CD4-positive, CD25-positive, alpha-beta regulatory T cell (primary cell): ENCODE measurements around the gene CCL17. TPM values are rescaled to one million over a fixed set of nuclear protein-coding genes. Genes with fewer than 3 reads are reported as not detected.

Experiments
- ATAC-seq, 2 donors: fragments of 150-1000 bp; cut with Tn5 transposase; one replicate each; pipeline ENCODE4 v1.10.0; 2021; ENCODE audit warnings: low read depth in 2 of 2, moderate number of reproducible peaks in 2 of 2, moderate library complexity in 1 of 2
- DNase-seq, 3 donors: peaks; one replicate each; pipeline versions ENCODE4 v3.0.0 to v3.0.0-alpha.2; 2012 to 2022; ENCODE audit warnings: mixed read lengths in 1 of 3
- H3K27ac ChIP-seq: one replicate; pipeline ENCODE4 v1.7.0; 2013; ENCODE audit warnings: mild to moderate bottlenecking, low read length; ENCODE audit not compliant: insufficient read depth, poor library complexity, severe bottlenecking
- H3K27me3 ChIP-seq: one replicate; pipeline ENCODE4 v1.7.0; 2013; ENCODE audit warnings: low read length; ENCODE audit not compliant: control insufficient read depth, insufficient read depth
- H3K36me3 ChIP-seq: one replicate; pipeline ENCODE4 v1.7.0; 2013; ENCODE audit warnings: mild to moderate bottlenecking, low read length, moderate library complexity; ENCODE audit not compliant: control insufficient read depth, insufficient read depth
- H3K4me1 ChIP-seq: 2 replicates; pipeline ENCODE4 v1.7.0; 2013; ENCODE audit warnings: mild to moderate bottlenecking, low read length; ENCODE audit not compliant: insufficient read depth, control insufficient read depth, poor library complexity, severe bottlenecking
- H3K4me3 ChIP-seq: one replicate; pipeline ENCODE4 v1.7.0; 2013; ENCODE audit warnings: low read depth, mild to moderate bottlenecking, low read length, moderate library complexity
- H3K9me3 ChIP-seq, 2 experiments: 1 replicate in 1 of 2; 2 replicates in 1 of 2; pipeline ENCODE4 v1.7.0; 2013; ENCODE audit warnings: low read length in 2 of 2, mild to moderate bottlenecking in 1 of 2, moderate library complexity in 1 of 2; ENCODE audit not compliant: control insufficient read depth in 2 of 2
- H3K27ac Mint-ChIP-seq, 3 donors: one replicate each; pipeline ENCODE4 v1.8.0; 2020 to 2022; ENCODE audit warnings: mild to moderate bottlenecking in 3 of 3, mixed read lengths in 3 of 3, moderate library complexity in 2 of 3
- H3K27me3 Mint-ChIP-seq: one replicate; pipeline ENCODE4 v1.8.0; 2022; ENCODE audit warnings: mild to moderate bottlenecking, mixed read lengths
- H3K36me3 Mint-ChIP-seq: one replicate; pipeline ENCODE4 v1.8.0; 2020; ENCODE audit warnings: mixed read lengths
- H3K4me1 Mint-ChIP-seq, 4 donors: one replicate each; pipeline ENCODE4 v1.8.0; 2020 to 2022; ENCODE audit warnings: mixed read lengths in 4 of 4, mild to moderate bottlenecking in 1 of 4
- H3K4me3 Mint-ChIP-seq, 4 donors: one replicate each; pipeline ENCODE4 v1.8.0; 2020 to 2022; ENCODE audit warnings: mild to moderate bottlenecking in 4 of 4, mixed read lengths in 4 of 4, moderate library complexity in 3 of 4
- H3K9me3 Mint-ChIP-seq, 7 donors: one replicate each; pipeline ENCODE4 v1.8.0; 2020 to 2022; ENCODE audit warnings: mixed read lengths in 7 of 7, mild to moderate bottlenecking in 3 of 7, moderate library complexity in 2 of 7
- polyA plus RNA-seq, 4 donors: library from polyadenylated mRNA; unstranded; fragments of 300-500 nt; fragmentation: Illumina TruSeq; gene quantifications; one replicate each; pipeline ENCODE4 v1.2.3, GENCODE V29; 2021
- total RNA-seq: library from RNA; stranded (reverse); gene quantifications from one replicate; pipeline ENCODE4 v1.2.3, GENCODE V29; 2022

Gene CCL17
- total and polyA plus RNA-seq, 5 donors from 2014 or later = not detected

DNA sequence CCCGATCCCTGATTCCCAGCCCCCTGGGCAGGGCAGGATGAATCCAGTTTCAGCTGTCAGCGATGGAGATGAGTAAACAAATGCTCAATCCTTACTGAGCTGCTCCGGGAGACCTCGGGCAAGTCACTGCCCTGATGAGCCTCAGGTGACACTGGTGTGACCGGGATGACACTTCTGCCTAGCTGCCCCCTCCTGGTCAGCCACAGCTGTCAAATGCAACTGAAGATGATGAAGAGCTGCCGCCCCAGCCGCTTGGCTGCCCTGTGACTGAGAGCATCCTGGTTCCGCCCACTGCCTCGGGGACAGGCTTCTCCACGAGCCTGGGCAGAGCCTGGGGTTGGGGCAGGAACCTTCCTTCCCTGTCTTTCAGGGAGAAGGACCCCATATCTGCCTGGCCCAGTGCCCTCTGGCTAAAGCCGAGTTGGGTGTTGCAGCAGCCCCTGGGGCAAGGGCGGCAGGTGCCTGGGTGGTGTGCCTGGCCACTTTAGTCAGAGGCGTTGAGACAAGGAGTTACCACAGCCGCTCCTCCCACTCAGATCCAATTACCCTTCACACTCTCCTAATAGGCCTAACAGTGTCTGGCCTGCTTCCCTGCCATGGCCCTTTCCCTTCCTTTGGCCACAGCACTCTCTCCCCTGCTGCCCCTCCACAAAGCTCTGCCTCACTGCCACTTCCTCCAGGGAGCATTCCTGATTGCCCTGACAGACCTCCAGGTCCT, 5.5 kb downstream of the CCL17 start:
- H3K27ac ChIP-seq = no peak overlapping the region
- no peak overlapping the region for H3K4me3 ChIP-seq
- H3K4me1 Mint-ChIP-seq = peaks cover 0 to 3% (median 0%) of the 10 kb centered on the region in 4 donors
- no peaks in the 10 kb centered on the region for H3K9me3 ChIP-seq
- no peaks in the 10 kb centered on the region for H3K4me1 ChIP-seq
- no peaks in the 10 kb centered on the region for H3K36me3 ChIP-seq
- H3K27ac Mint-ChIP-seq = peak overlapping the region in 1 of 3 donors; percentile 29
- H3K36me3 Mint-ChIP-seq = no peaks in the 10 kb centered on the region
- no peak for DNase-seq
- no peak for ATAC-seq
- H3K27me3 ChIP-seq = no peaks in the 10 kb centered on the region
- H3K9me3 Mint-ChIP-seq = no peaks in the 10 kb centered on the region
- no peak overlapping the region for H3K4me3 Mint-ChIP-seq
- peaks cover 4% of the 10 kb centered on the region for H3K27me3 Mint-ChIP-seq

DNA sequence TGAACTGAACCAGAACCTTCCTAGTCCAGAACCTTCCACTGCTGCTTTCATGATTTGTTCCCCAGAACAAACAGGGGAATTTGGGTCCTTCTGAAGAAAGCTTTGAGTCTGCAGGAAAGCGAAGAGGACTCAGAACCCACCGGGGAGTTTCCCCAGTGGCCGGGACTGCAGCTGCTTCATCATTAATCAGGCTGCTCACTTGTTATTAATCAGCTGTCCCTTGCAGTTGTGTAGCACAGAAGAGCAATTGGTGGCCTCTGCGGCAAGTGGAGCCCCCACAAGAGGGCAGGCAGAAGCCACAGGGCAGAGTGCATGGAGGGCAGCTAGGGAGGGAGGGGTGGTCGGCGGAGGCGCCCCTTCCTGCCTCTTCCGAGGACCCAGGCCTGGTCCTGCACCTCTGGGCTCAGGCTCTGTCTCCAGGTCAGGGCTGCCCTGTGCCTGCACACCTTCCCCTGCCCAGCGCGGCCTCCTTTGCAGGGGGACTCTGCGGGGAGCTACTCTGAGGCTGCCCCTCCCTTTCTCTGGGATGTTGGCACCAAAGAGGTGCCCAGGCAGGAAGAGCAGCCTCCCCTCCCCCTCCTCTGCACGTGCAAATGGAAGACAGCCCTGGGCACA, 6.9 kb downstream of the CCL17 start:
- no peak for DNase-seq
- H3K4me1 ChIP-seq = no peaks in the 10 kb centered on the region
- H3K9me3 ChIP-seq = no peaks in the 10 kb centered on the region
- Mint-ChIP-seq H3K27ac (peak overlapping the region in 1 of 3 donors; percentile 55), H3K4me1 (peaks cover 0 to 3% (median 0%) of the 10 kb centered on the region in 4 donors), H3K9me3 (no peaks in the 10 kb centered on the region), H3K27me3 (peaks cover 4% of the 10 kb centered on the region), H3K36me3 (no peaks in the 10 kb centered on the region), H3K4me3 (no peak overlapping the region)
- ATAC-seq = no peak
- H3K27me3 ChIP-seq = no peaks in the 10 kb centered on the region
- no peak overlapping the region for H3K4me3 ChIP-seq
- H3K27ac ChIP-seq = no peak overlapping the region
- H3K36me3 ChIP-seq = no peaks in the 10 kb centered on the region

- H3K27me3 Mint-ChIP-seq = peaks cover 9% of the 10 kb centered on the region
- ATAC-seq (no peak), DNase-seq (no peak)
- H3K36me3 Mint-ChIP-seq = no peaks in the 10 kb centered on the region
- H3K27ac Mint-ChIP-seq = no peak overlapping the region
- no peak overlapping the region for H3K4me3 Mint-ChIP-seq
- H3K9me3 Mint-ChIP-seq = no peaks in the 10 kb centered on the region
- H3K4me1 Mint-ChIP-seq = peaks cover 3 to 7% (median 6%) of the 10 kb centered on the region in 4 donors
- Histone ChIP-seq H3K36me3 (no peaks in the 10 kb centered on the region), H3K27ac (no peak overlapping the region), H3K27me3 (no peaks in the 10 kb centered on the region), H3K9me3 (no peaks in the 10 kb centered on the region), H3K4me1 (peaks cover 8% of the 10 kb centered on the region), H3K4me3 (no peak overlapping the region)
Measured at GRCh38 chr16:57412584-57412983, 8.0 kb downstream of the CCL17 start.

GRCh38 chr16:57413301-57413730, 8.7 kb downstream of the CCL17 start:
- Histone ChIP-seq H3K4me3 (no peak overlapping the region), H3K27ac (no peak overlapping the region), H3K9me3 (no peaks in the 10 kb centered on the region), H3K27me3 (no peaks in the 10 kb centered on the region), H3K4me1 (peaks cover 8% of the 10 kb centered on the region), H3K36me3 (no peaks in the 10 kb centered on the region)
- ATAC-seq (peak in 1 of 2 donors; percentile 26), DNase-seq (no peak)
- Mint-ChIP-seq H3K4me3 (no peak overlapping the region), H3K4me1 (peaks cover 3 to 11% (median 6%) of the 10 kb centered on the region in 4 donors), H3K9me3 (no peaks in the 10 kb centered on the region), H3K36me3 (no peaks in the 10 kb centered on the region), H3K27ac (peak overlapping the region in 1 of 3 donors; percentile 55), H3K27me3 (peaks cover 9% of the 10 kb centered on the region)

GRCh38 chr16:57413733-57414132, 9.2 kb downstream of the CCL17 start:
- peak overlapping the region in 1 of 3 donors; percentile 55 for H3K27ac Mint-ChIP-seq
- ATAC-seq = no peak

GRCh38 chr16:57416084-57416483, 11.5 kb downstream of the CCL17 start:
- no peaks in the 10 kb centered on the region for H3K36me3 Mint-ChIP-seq
- ATAC-seq = no peak
- H3K27ac Mint-ChIP-seq = no peak overlapping the region
- Histone ChIP-seq H3K4me3 (no peak overlapping the region), H3K27ac (no peak overlapping the region), H3K27me3 (no peaks in the 10 kb centered on the region), H3K4me1 (peaks cover 15% of the 10 kb centered on the region), H3K9me3 (no peaks in the 10 kb centered on the region), H3K36me3 (no peaks in the 10 kb centered on the region)
- peaks cover 3 to 19% (median 10%) of the 10 kb centered on the region in 4 donors for H3K4me1 Mint-ChIP-seq
- peak overlapping the region in 1 of 4 donors; percentile 52 for H3K4me3 Mint-ChIP-seq
- no peak for DNase-seq
- no peaks in the 10 kb centered on the region for H3K9me3 Mint-ChIP-seq
- peaks cover 10% of the 10 kb centered on the region for H3K27me3 Mint-ChIP-seq

More at GRCh38 chr16:57413733-57414132, 9.2 kb downstream of the CCL17 start:
- Histone ChIP-seq H3K9me3 (no peaks in the 10 kb centered on the region), H3K36me3 (no peaks in the 10 kb centered on the region), H3K4me1 (peaks cover 11% of the 10 kb centered on the region), H3K27ac (no peak overlapping the region), H3K27me3 (no peaks in the 10 kb centered on the region), H3K4me3 (no peak overlapping the region)
- Mint-ChIP-seq H3K27me3 (peaks cover 9% of the 10 kb centered on the region), H3K36me3 (no peaks in the 10 kb centered on the region), H3K4me3 (no peak overlapping the region), H3K9me3 (no peaks in the 10 kb centered on the region), H3K4me1 (peaks cover 3 to 14% (median 7%) of the 10 kb centered on the region in 4 donors)
- no peak for DNase-seq

- no peaks in the 10 kb centered on the region for H3K9me3 ChIP-seq
- H3K27me3 Mint-ChIP-seq = peaks cover 10% of the 10 kb centered on the region
- H3K27ac Mint-ChIP-seq = peak overlapping the region in 1 of 3 donors; percentile 91
- peaks cover 3 to 20% (median 10%) of the 10 kb centered on the region in 4 donors for H3K4me1 Mint-ChIP-seq
- H3K36me3 ChIP-seq = no peaks in the 10 kb centered on the region
- no peak for ATAC-seq
- DNase-seq = no peak
- H3K27ac ChIP-seq = no peak overlapping the region
- H3K4me3 Mint-ChIP-seq = no peak overlapping the region
- no peaks in the 10 kb centered on the region for H3K36me3 Mint-ChIP-seq
- H3K4me3 ChIP-seq = no peak overlapping the region
- H3K9me3 Mint-ChIP-seq = no peaks in the 10 kb centered on the region
- H3K27me3 ChIP-seq = no peaks in the 10 kb centered on the region
- H3K4me1 ChIP-seq = peaks cover 15% of the 10 kb centered on the region
Measured at GRCh38 chr16:57419506-57419905, 14.9 kb downstream of the CCL17 start.
